GM23338 (cell line): ENCODE data around the gene PLXNB2. TPM values are rescaled to one million over a fixed set of nuclear protein-coding genes. Genes with fewer than 3 reads are reported as not detected.

Experiments used
- ATAC-seq: fragments of 200-7000 bp; cut with Tn5 transposase; 3 replicates; pipeline ENCODE4 v1.9.1; 2020
- DNase-seq: peaks from one replicate; pipeline ENCODE4 v3.0.0-alpha.2; 2015; ENCODE audit warnings: low spot score
- H2AFZ ChIP-seq: fragments of 200-600 bp; sonication (generic); 2 replicates; pipeline ENCODE4 v1.8.0; 2016; ENCODE audit warnings: antibody characterized with exemption, mild to moderate bottlenecking, moderate library complexity
- H3F3A ChIP-seq: fragments of 200-600 bp; sonication (generic); replicated peaks from 2 replicates; pipeline ENCODE4 v1.8.0; 2017; ENCODE audit warnings: antibody characterized with exemption, mixed run types, low read depth
- H3K27ac ChIP-seq: fragments of 200-600 bp; sonication (generic); 2 replicates; pipeline ENCODE4 v1.6.1; 2016; ENCODE audit warnings: low read depth
- H3K27me3 ChIP-seq: fragments of 200-600 bp; sonication (generic); 2 replicates; pipeline ENCODE4 v1.8.0; 2016; ENCODE audit warnings: mild to moderate bottlenecking, mixed run types, moderate library complexity; ENCODE audit not compliant: insufficient read depth
- H3K36me3 ChIP-seq: fragments of 200-600 bp; sonication (generic); 2 replicates; pipeline ENCODE4 v1.8.0; 2016; ENCODE audit warnings: mild to moderate bottlenecking; ENCODE audit not compliant: insufficient read depth
- H3K4me1 ChIP-seq: fragments of 200-600 bp; sonication (generic); 2 replicates; pipeline ENCODE4 v1.8.0; 2016; ENCODE audit warnings: mild to moderate bottlenecking, moderate library complexity; ENCODE audit not compliant: insufficient read depth
- H3K4me2 ChIP-seq: fragments of 200-600 bp; sonication (generic); 2 replicates; pipeline ENCODE4 v1.7.1; 2017; ENCODE audit warnings: mixed run types
- H3K4me3 ChIP-seq: fragments of 200-600 bp; sonication (generic); 2 replicates; pipeline ENCODE4 v1.6.1; 2016; ENCODE audit warnings: mixed run types
- H3K79me2 ChIP-seq: fragments of 200-600 bp; sonication (generic); replicated peaks from 2 replicates; pipeline ENCODE4 v1.8.0; 2017; ENCODE audit warnings: mild to moderate bottlenecking; ENCODE audit not compliant: insufficient read depth
- H3K9me2 ChIP-seq: fragments of 200-600 bp; sonication (generic); 2 replicates; pipeline ENCODE4 v1.8.0; 2017; ENCODE audit not compliant: insufficient read depth
- H4K20me1 ChIP-seq: fragments of 200-600 bp; sonication (generic); replicated peaks from 2 replicates; pipeline ENCODE4 v1.8.0; 2017; ENCODE audit warnings: mild to moderate bottlenecking; ENCODE audit not compliant: insufficient read depth
- H3K27ac Mint-ChIP-seq: 2 replicates; pipeline ENCODE4 v1.8.0; 2020; ENCODE audit warnings: inconsistent platforms, mild to moderate bottlenecking, moderate library complexity, mixed read lengths
- H3K27me3 Mint-ChIP-seq: 3 replicates; pipeline ENCODE4 v1.8.0; 2022; ENCODE audit warnings: low read depth, mild to moderate bottlenecking, moderate library complexity, mixed read lengths, inconsistent platforms; ENCODE audit not compliant: insufficient read depth, poor library complexity
- H3K36me3 Mint-ChIP-seq: 3 replicates; pipeline ENCODE4 v1.8.0; 2021; ENCODE audit warnings: low read depth, mild to moderate bottlenecking, inconsistent platforms, moderate library complexity, mixed read lengths
- H3K4me1 Mint-ChIP-seq: 3 replicates; pipeline ENCODE4 v1.8.0; 2020; ENCODE audit warnings: mild to moderate bottlenecking, inconsistent platforms, mixed read lengths
- H3K4me3 Mint-ChIP-seq: 3 replicates; pipeline ENCODE4 v1.8.0; 2021; ENCODE audit warnings: moderate library complexity, mild to moderate bottlenecking, inconsistent platforms, mixed read lengths
- H3K9me3 Mint-ChIP-seq: 3 replicates; pipeline ENCODE4 v1.8.0; 2020; ENCODE audit warnings: moderate library complexity, mild to moderate bottlenecking, inconsistent platforms, mixed read lengths
- CREB1 ChIP-seq: fragments of 250-450 bp; sonication (Bioruptor Pico); IDR thresholded peaks from 2 replicates; pipeline ENCODE4 v1.5.0; 2020; ENCODE audit warnings: low read depth, mild to moderate bottlenecking, moderate library complexity
- CTCF ChIP-seq, 2 experiments: fragments of 200-600 bp in 1 of 2; sonication (generic) in 1 of 2; conservative IDR thresholded peaks; 2 replicates each; pipeline versions ENCODE4 v1.5.1 to v1.6.1; 2016 to 2017; ENCODE audit warnings: antibody characterized with exemption in 2 of 2, low read depth in 2 of 2, mild to moderate bottlenecking in 2 of 2, moderate library complexity in 1 of 2
- ETS1 ChIP-seq: IDR thresholded peaks from 2 replicates; pipeline ENCODE4 v1.6.1; 2016; ENCODE audit warnings: antibody characterized with exemption
- EZH2 ChIP-seq: fragments of 200-600 bp; sonication (generic); IDR thresholded peaks from one replicate; pipeline ENCODE4 v1.8.0; 2017; ENCODE audit warnings: antibody characterized with exemption, mild to moderate bottlenecking, low read depth; ENCODE audit not compliant: unreplicated experiment
- EZH2phosphoT487 ChIP-seq: fragments of 200-600 bp; sonication (generic); IDR thresholded peaks from one replicate; pipeline ENCODE4 v1.8.1; 2018; ENCODE audit warnings: antibody characterized with exemption; ENCODE audit not compliant: unreplicated experiment
- JUNB ChIP-seq: IDR thresholded peaks from one replicate; pipeline ENCODE4 v1.6.1; 2016; ENCODE audit warnings: antibody characterized with exemption; ENCODE audit not compliant: unreplicated experiment
- NANOG ChIP-seq: IDR thresholded peaks from 2 replicates; pipeline ENCODE4 v1.6.1; 2016; ENCODE audit warnings: antibody characterized with exemption, borderline replicate concordance
- POLR2AphosphoS5 ChIP-seq: IDR thresholded peaks from 2 replicates; pipeline ENCODE4 v1.6.1; 2016; ENCODE audit warnings: antibody characterized with exemption, low read depth
- REST ChIP-seq: IDR thresholded peaks from one replicate; pipeline ENCODE4 v1.6.1; 2018; ENCODE audit warnings: antibody characterized with exemption; ENCODE audit not compliant: unreplicated experiment
- STAT1 ChIP-seq: IDR thresholded peaks from one replicate; pipeline ENCODE4 v1.6.1; 2016; ENCODE audit warnings: antibody characterized with exemption; ENCODE audit not compliant: unreplicated experiment
- ZNF114 ChIP-seq: fragments of 250-450 bp; sonication (Bioruptor Pico); IDR thresholded peaks from 2 replicates; pipeline ENCODE4 v1.5.0; 2020; ENCODE audit warnings: mild to moderate bottlenecking, moderate library complexity
- ZNF331 ChIP-seq: fragments of 250-450 bp; sonication (Bioruptor Pico); IDR thresholded peaks from 2 replicates; pipeline ENCODE4 v1.5.0; 2020; ENCODE audit warnings: low read depth, mild to moderate bottlenecking, moderate library complexity
- ZNF462 ChIP-seq: fragments of 250-450 bp; sonication (Bioruptor Pico); IDR thresholded peaks from 2 replicates; pipeline ENCODE4 v1.5.0; 2020; ENCODE audit warnings: mild to moderate bottlenecking, moderate library complexity
- polyA plus RNA-seq: library from polyadenylated mRNA; unstranded; fragments of >200 nt; fragmentation: Nextera tagmentation; extraction: Ambion mirVana; gene quantifications from 2 replicates; pipeline ENCODE4 v1.2.1, GENCODE V29; 2016
- total RNA-seq: library from RNA; depleted of rRNA; stranded (reverse); fragments of >200 nt; shearing (Covaris generic); gene quantifications from 2 replicates; pipeline ENCODE4 v1.2.3, GENCODE V29; 2014

PLXNB2 gene
- total and polyA plus RNA-seq, 2 experiments from 2014 or later: 29.1 to 66.3 TPM

GRCh38 chr22:50253046-50253915 lies 54.2 kb downstream of the PLXNB2 start:
- Histone ChIP-seq H4K20me1 (peaks cover 3% of the 10 kb centered on the region; the same call in 1 of the 2 replicates), H3K27me3 (no peaks in the 10 kb centered on the region), H3K27ac (no peak overlapping the region), H3F3A (peaks cover 4% of the 10 kb centered on the region; the same call in 1 of the 2 replicates), H3K4me3 (no peak overlapping the region), H3K36me3 (no peaks in the 10 kb centered on the region), H3K4me1 (no peaks in the 10 kb centered on the region), H3K4me2 (no peak overlapping the region), H2AFZ (no peak overlapping the region), H3K79me2 (no peaks in the 10 kb centered on the region), H3K9me2 (no peaks in the 10 kb centered on the region)
- H3K4me1 Mint-ChIP-seq: peaks cover 3% of the 10 kb centered on the region; the same call in 2 of the 3 replicates
- peaks cover 7% of the 10 kb centered on the region for H3K27me3 Mint-ChIP-seq
- no peak for ATAC-seq
- H3K9me3 Mint-ChIP-seq: no peaks in the 10 kb centered on the region
- no peaks in the 10 kb centered on the region for H3K36me3 Mint-ChIP-seq
- no peak for DNase-seq
- no peak for TF ChIP-seq EZH2phosphoT487
- no peak for TF ChIP-seq STAT1
- no peak for TF ChIP-seq CREB1 (CRISPR knock-in tag)
- TF ChIP-seq ETS1: no peak
- TF ChIP-seq NANOG: no peak
- TF ChIP-seq ZNF114 (CRISPR knock-in tag): no peak
- no peak for TF ChIP-seq REST
- no peak for TF ChIP-seq ZNF462 (CRISPR knock-in tag)
- TF ChIP-seq JUNB: no peak
- no peak for TF ChIP-seq EZH2
- no peak for TF ChIP-seq ZNF331 (CRISPR knock-in tag)
- TF ChIP-seq CTCF (conservative IDR thresholded peaks at IDR 0.05; ENCODE audit: low read depth in 2 of 2): no peak
- TF ChIP-seq POLR2AphosphoS5: no peak
- no peak overlapping the region for H3K27ac Mint-ChIP-seq
- H3K4me3 Mint-ChIP-seq: no peak overlapping the region
